ENCODE results near the gene FYN.

The FYN gene

GRCh38 chr6:111884068-111884467, 10.8 kb upstream of the FYN start:
- TF ChIP-seq CTCF (conservative IDR thresholded peaks at IDR 0.05; ENCODE audit: low read depth, low read length) = no peak

DNA sequence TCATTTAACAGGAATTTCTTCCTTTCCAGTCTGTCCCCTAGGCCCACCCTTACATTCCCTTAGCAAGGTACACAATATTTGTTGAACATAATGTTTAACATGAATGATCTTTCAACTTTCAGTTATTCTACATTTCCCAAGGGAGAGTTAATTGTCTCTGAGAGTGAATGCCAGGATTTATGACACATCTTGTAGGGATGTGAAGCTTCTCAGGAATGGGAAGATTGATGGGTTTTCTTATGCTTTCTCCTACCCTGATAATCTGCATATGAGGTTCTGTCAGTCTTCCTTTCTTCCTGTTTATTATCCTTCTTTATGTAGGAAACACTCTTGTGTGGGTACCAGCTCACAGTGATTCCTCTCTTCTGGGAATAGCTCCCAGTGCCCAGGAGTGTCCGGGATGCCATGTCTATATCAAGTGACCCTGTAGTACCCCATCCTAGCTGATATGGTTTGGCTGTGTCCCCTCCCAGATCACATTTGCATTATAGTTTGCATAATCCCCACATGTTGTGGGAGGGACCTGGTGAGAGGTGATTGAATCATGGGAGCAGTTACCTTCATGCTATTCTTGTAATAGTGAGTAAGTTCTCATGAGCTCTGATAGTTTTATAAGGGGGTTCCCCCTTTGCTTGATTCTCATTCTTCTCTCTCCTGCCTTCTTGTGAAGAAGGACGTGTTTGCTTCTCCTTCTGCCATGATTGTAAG, 7.1 kb upstream of the FYN start:
- TF ChIP-seq CTCF (conservative IDR thresholded peaks at IDR 0.05; ENCODE audit: low read depth, low read length) = no peak
- DNase-seq (ENCODE audit: low read depth) = peak; percentile 42
- H3K4me3 ChIP-seq (ENCODE audit: low read depth, low read length) = no peak overlapping the region

More at GRCh38 chr6:111884068-111884467, 10.8 kb upstream of the FYN start:
- H3K4me3 ChIP-seq (ENCODE audit: low read depth, low read length) = no peak overlapping the region
- DNase-seq (ENCODE audit: low read depth) = no peak

GRCh38 chr6:111875741-111876140, 2.5 kb upstream of the FYN start:
- no peak overlapping the region for H3K4me3 ChIP-seq (ENCODE audit: low read depth, low read length)
- no peak for DNase-seq (ENCODE audit: low read depth)
- no peak for TF ChIP-seq CTCF (conservative IDR thresholded peaks at IDR 0.05; ENCODE audit: low read depth, low read length)

- peak; percentile 30 for DNase-seq (ENCODE audit: low read depth)
- peak overlapping the region; percentile 75 for H3K4me3 ChIP-seq (ENCODE audit: low read depth, low read length)
Observed at GRCh38 chr6:111874025-111874415, 768 bp upstream of the FYN start.

DNA sequence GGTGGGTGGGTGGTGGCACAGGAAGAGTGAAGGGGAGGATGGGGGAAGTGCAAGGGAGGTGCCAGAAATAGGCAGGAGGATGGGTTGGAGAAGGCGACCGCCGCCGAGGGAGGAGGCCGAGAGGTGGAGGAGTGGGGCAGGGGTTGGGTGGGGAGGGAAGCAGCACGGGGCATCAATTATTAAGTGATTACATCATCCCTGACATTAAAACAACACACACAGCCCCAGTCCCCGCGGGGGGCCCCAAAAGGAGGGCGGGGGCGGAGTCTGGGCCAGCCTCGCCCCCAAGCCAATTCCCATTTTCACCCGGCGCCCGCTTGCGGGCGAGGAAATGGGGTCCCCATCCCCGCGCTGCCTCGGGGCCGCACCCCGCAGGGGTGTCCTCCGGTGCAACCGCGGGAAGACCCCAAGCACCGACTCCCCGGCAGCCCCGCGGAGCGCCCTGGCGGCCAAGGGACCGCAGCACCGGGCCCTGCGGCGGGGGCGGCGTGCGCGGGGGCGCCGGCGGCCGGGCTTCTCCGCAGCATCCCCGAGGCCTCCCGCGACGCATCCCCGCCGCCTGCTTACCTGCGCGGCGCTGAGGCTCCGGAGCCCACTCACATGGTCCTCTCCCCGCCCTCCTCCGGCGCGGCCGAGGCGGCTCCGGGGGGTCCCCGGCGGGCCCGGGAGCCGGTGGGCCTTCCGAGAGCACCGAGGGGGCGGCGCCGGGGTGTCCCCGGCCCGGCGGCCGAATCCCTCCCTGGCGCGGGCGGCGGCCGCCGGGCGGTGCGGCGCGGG, 663 bp downstream of the FYN start:
- no peak for TF ChIP-seq CTCF (conservative IDR thresholded peaks at IDR 0.05; ENCODE audit: low read depth, low read length)
- peak overlapping the region; percentile 75 for H3K4me3 ChIP-seq (ENCODE audit: low read depth, low read length)
- peak; percentile 45 for DNase-seq (ENCODE audit: low read depth)

More at GRCh38 chr6:111874025-111874415, 768 bp upstream of the FYN start:
- TF ChIP-seq CTCF (conservative IDR thresholded peaks at IDR 0.05; ENCODE audit: low read depth, low read length) = no peak

DNA sequence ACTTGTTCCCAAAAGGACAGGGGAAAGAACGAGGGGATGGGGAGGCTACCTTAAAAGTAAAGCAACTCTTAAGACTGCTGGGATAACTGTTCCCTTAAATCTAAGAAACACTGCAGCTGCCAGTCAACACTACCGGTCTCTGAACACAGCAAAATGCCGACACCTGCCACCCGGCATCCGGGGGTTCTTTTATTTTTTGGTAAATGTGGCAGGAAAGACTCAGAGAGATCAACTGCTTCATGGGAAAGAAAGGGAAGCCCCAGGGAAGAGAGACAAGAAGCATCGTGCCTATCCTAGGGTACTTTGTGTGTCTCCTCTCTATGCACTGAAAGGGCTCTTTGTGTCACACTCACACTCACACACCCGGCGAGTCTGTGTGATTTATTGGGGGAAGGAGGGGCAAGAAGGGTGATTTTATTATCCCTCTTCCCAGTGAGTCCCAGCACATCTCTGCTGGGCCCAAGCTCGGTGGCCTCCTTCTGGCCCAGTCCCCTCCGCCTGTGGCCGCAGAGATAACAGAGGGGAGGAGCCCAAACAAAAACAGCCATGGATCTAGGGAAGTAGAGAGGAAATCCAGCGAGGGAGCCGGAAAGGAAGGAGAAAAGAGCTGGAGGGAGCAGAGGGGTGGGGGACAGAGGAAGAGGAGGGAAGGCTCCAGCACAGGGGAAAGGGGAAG, 1.4 kb downstream of the FYN start:
- DNase-seq (ENCODE audit: low read depth) = peak; percentile 19
- no peak for TF ChIP-seq CTCF (conservative IDR thresholded peaks at IDR 0.05; ENCODE audit: low read depth, low read length)

More for the DNA sequence above, 1.4 kb downstream of the FYN start:
- peak overlapping the region; percentile 75 for H3K4me3 ChIP-seq (ENCODE audit: low read depth, low read length)

Measured in choroid plexus epithelial cell (primary cell).